HG02943 (cell line): ENCODE measurements around the gene ATE1.
A peak's percentile ranks its signal among the peaks of the same experiment; 100 is the strongest.
"Not testable (repeated sequence)": the region's sequence is repeated elsewhere in the genome, so short reads cannot be mapped to it uniquely, and the experiment has no call there.

Experiments
- ATAC-seq: cut with Tn5 transposase; IDR thresholded peaks from one replicate; pipeline ENCODE4 v1.9.1; 2021; ENCODE audit warnings: mild to moderate bottlenecking, low read depth, moderate library complexity; ENCODE audit not compliant: unreplicated experiment

The ATE1 gene

DNA sequence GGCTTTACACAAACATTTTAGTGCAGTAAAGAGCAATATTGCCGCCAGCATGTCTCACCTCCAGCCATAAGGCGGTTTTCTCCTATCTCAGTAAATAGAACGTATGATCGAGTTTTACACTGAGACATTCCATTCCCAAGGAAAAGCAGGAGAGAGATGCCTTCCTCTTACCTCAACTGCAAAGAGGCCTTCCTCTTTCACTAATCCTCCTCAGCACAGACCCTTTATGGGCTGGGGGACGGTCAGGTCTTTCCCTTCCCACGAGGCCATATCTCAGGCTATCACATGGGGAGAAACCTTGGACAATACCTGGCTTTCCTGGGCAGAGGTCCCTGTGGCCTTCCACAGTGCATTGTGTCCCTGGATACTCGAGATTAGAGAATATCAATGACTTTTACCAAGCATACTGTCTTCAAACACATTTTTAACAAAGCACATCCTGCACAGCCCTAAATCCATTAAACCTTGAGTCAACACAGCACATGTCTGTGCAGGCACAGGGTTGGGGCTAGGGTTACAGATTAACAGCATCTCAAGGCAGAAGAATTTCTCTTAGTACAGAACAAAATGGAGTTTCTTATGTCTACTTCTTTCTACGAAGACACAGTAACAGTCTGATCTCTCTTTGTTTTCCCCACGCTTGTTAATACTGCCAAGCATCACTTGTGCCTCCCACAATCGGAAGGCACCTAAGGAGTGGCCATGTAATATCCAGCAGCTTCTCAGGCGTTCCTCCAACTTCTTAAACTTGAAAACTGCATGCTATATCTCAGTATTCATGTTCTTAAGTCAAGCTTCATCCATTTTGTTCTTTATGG lies 2.6 kb upstream of the ATE1 start:
- not testable (repeated sequence) for ATAC-seq

DNA sequence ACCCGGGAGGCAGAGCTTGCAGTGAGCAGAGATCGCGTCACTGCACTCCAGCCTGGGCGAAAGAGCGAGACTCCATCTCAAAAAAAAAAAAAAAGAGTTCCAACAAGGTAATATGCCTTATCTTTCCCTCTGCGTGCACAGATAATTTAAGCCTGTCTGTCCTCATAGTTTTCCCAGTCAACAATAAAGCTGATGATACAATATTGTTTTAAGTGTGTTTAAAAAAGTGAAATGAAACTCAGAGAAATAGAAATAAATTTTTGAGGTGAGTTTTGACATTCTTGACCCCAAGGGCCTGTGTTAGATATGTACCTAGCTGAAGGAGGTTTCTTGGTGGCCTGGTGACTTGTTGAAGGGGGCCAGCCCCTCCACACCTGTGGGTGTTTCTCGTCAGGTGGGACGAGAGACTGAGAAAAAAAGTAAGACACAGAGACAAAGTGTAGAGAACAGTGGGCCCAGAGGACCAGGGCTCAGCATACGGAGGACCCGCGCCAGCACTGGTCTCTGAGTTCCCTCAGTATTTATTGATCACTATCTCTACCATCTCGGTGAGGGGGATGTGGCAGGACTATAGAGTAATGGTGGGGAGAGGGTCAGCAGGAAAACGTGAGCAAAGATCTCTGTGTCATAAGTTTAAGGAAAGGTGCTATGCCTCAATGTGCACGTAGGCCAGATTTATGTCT lies 1.9 kb upstream of the ATE1 start:
- ATAC-seq: not testable (repeated sequence)

GRCh38 chr10:121928528-121928884 lies 675 bp upstream of the ATE1 start:
- no peak for ATAC-seq

- ATAC-seq: peak; percentile 38
Measured at GRCh38 chr10:121927318-121927840, 452 bp downstream of the ATE1 start.

GRCh38 chr10:121926671-121927317 lies 1.0 kb downstream of the ATE1 start:
- peak; percentile 17 for ATAC-seq

DNA sequence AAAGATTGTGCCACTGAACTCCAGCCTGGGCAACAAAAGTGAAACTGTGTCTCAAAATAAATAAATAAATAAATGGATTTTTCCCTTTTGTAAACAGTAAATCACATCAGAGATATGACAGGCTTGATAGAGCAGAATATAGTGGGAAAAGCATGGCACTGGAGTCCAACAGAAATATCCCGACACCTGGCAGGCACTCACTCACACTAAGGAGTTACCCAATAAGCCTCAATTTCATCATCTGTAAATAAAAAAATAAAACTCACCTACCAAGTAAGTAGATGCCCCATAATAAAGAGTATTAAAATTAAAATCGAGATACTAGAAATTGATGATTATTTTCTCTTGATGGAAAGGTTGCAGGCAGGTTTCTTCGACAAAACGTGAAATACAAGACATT lies 1.7 kb downstream of the ATE1 start:
- ATAC-seq: no peak

DNA sequence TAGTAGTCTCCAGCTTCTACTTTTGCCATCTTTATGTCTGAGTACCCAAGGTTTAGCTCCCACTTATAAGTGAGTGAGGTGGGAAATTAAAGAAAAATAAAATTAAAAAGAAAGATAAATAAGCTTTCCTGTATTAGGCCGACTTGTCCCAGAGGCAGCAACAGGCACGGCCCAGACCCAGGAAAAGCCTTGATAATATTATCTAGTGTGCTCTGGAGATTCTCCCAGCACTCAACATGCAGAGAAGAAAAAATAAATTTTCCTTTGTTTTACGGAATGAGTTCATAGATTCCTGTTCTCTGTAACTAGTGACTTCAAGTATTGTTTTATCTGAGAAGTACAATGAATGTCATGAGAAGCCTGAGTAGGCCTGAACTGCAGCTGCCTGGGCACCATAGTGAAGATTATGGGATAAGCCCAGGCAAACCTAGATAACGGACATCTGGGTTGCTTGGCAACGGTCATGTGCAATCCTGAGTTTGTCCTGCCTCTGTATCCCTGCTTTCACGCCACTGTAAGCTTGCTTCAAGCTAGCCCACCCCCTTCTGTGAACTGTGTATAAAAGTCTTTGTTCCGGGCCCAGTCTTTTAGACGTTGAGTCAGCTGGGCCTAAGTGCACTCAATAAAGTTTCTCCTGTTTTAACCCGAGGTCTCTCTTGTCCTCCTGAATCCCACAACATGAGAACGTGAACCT lies 6.4 kb downstream of the ATE1 start:
- ATAC-seq: no peak

DNA sequence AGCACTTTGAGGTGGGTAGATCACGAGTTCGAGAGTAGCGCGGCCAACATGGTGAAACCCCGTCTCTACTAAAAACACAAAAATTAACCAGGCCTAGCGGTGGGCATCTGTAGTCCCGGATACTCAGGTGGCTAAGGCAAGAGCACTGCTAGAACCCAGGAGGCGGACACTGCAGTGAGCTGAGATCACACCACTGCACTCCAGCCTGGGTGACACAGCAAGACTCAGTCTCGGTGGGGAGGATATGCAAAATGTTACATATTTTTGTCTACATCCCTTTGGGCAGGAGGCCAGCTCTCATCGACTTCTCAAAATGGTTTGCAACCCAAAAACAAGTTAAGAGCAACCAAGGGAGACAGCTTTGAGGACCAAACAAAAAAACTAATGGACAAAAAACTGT lies 8.2 kb downstream of the ATE1 start:
- no peak for ATAC-seq

DNA sequence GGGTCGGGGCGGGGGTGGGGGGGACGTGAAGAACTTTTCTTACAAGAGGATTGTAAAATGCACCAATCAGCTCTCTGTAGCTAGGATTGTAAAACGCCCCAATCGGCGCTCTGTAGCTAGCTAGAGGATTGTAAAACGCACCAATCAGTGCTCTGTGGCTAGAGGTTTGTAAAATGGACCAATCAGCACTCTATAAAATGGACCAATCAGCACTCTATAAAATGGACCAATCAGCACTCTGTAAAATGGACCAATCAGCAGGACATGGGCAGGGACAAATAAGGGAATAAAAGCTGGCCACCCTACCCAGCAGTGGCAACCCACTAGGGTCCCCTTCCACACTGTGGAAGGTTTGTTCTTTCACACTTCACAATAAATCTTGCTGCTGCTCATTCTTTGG lies 9.0 kb downstream of the ATE1 start:
- not testable (repeated sequence) for ATAC-seq

DNA sequence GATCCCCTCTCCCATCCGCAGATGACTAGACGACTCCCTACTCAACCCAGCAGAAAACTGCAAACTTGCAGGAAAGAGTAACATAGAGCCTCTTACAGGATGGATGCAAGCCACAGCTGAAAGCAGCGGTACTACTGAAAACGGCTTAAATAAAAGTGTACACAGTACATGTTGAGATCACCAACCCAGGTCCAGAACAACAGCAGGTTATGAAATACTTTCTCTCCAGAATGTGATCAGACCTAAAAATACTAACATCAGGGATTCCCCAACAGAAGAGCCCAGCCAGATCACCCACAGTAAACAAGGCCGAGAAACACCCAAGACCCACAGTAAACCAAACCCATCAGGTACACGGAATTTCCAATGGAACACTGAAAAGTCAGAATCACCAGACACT lies 13.2 kb downstream of the ATE1 start:
- ATAC-seq: no peak

GRCh38 chr10:121911421-121911697 lies 16.5 kb downstream of the ATE1 start:
- ATAC-seq: no peak

DNA sequence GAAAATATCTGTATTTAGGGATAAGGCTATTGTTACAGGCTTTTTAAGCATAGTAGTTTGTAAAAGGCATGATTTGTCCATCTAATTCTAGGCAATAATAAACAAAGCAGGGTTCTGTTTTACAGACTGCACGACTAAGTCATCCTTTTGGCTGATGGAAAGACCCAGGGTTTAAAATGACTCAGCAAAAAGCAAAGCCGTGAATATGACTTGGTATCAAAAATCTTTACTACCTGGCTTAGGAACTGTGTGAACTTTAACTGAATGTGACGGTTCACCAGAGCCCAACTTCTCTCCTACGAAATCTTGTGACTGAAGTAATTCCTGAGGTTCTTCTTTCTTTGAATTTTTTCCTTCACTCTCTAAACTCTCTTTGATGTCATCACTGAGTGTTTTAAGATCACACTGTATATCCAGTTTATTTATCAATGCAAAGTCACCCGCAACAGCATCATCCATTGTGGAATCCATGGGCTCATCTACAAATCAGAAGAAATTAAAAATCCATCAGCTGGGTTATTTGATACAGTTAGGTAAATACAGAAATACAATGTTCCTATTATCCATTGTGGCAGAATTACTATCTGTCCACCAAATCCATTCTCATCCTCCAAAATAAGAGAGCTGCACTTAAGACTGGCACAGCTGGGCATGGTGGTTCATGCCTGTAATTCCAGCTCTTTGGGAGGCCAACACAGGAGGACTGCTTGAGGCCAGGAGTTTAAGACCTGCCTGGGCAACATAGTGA lies 17.0 kb downstream of the ATE1 start:
- ATAC-seq: no peak

DNA sequence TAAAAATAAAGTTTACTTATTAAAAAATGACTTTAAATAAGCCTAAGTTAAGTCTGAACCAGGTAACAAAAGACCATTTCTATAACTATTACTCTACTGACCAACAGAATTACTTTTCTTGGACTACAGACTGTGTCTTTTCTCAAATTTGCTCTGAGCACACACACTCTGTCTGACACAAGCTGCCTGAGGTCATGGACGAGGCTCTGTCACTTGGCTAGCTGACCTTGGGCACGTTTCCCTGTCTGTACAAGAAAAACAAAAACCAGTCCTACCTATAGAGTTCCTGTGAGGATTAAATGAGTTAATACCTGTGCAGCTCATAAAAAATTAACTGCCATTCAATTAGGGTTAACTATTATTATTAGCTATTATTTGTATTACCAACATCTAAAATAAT lies 22.9 kb downstream of the ATE1 start:
- no peak for ATAC-seq

DNA sequence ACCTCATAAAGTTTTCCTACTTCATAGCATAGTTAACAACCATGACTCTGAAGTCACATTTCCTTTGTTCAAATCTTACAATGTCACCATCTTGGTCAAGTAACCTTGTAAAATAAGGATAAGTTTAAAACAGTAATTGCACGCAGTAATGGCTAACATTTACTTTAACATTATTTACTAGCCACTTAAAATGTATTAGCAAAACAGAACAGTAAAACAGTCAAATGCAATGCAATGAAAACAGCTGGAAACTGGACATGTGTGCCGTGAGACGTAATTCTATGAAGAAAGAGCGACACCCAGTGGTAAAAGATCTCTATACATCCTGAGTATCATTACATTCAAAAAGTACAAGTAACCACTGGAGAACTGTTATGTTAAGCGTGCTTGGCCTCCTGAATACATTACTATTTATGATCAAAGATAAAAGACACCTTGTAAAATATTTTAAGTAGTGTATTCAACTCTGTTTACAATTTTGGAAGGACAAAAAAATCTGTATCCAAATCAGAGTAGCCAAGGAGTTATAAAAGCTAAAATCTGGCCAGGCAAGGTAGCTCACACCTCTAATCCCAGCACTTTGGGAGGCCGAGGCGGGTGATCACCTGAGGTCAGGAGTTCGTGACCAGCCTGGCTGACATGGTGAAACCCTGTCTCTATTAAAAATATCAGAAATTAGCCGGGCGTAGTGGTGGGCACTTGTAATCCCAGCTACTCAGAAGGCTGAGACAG lies 27.2 kb downstream of the ATE1 start:
- ATAC-seq: no peak

- ATAC-seq: no peak
Measured at GRCh38 chr10:121899727-121900126, 28.1 kb downstream of the ATE1 start.

- no peak for ATAC-seq
Measured at GRCh38 chr10:121891103-121891502, 36.7 kb downstream of the ATE1 start.

GRCh38 chr10:121889212-121889611 lies 38.6 kb downstream of the ATE1 start:
- no peak for ATAC-seq

DNA sequence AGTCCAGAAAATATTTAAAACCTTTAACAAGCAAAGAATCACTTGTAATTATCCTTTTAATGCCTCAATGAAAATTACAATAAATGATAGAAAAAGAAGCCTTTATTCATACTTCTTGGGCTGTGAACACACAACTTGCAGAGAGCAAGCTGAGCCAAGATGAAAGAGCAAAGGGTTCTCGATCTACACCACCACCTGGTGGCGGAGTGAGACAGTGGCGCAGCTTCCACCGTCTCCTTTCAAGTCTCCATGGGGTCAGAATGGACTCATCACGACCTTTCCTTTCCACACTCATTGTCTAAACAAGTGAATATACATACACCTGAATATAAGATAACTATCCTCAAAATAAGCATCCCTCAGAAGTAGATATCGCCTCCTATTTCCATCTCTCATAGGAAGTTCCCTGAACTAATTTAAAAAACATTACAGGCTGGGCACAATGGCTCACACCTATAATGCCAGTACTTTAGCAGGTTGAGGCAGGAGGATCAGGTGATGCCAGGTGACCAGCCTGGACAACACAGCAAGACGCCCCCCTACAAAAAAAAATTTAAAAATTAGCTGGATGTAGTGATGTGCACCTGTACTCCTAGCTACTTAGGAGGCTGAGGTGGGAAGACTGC lies 40.7 kb downstream of the ATE1 start:
- ATAC-seq: no peak

GRCh38 chr10:121886181-121886580 lies 41.6 kb downstream of the ATE1 start:
- ATAC-seq: no peak
